ENCODE data around the gene NCOA4. TPM values are rescaled to one million over a fixed set of nuclear protein-coding genes. Genes with fewer than 3 reads are reported as not detected.

The NCOA4 gene
- total RNA-seq = 198 and 204 TPM in 2 replicates

DNA sequence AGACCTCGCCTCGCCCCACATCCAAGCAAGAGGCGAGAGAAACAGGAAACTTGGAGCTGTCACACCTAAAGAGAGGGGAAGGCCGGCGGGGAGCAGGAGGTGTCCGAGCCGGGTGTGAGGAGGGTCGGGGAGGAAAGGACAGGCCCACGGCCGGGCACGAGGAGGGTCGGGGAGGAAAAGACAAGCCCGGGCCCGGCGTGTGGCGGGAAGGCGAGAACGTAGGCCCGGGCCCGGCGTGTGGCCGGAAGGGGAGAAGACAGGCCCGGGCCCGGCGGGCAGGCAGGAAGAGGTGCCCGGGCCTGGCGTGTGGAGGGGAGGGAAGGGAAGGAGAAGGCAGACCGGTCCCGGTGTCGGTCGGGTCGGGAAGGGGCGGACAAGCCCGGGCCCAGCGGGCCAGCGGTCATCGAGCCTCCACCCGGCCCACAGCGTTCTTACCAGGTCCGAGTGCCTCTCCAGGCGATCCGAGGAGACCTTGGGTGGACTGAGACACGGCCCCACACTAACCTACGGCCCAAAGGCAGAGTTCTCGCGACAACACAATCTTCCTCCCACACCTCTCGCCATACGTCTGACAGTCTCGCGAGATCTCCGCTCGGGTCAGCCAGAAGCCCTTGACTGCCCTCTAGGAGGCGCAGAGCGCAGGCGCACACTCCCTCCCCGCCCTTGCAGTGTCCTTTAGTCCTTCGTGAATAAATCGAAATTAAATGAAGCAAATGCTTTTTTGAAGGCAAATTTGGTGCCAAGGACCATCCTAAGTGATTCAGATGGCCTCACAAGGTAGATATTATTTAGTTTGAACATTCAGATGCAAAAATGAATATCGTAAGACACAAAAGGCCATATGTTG is at the start of gene NCOA4:
NCOA4 (minus strand) TSS at position 533 of the 847 bp plus-strand sequence. CDS start 13,943 bp downstream, outside the sequence.

DNA sequence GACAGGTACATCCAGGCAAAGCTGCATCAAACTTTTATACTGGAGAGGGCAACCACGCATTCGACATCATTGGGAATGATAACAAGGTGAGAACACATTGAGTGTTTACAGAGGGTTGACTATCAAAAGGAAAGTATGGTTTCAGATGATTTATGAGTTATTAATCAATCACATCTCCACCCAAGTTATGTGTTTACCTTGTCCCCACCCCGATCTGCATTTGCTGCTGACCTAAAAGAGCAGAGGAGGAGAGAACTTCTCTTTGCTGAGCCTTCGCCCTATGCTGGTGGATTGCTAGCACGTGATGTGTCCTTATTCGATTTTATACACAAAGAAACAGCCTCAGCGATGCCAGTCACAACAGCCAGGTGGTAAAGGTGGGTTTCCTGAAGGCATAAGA is 15.8 kb upstream of the NCOA4 start, which contains the start of gene MSMB:
MSMB (minus strand) TSS at position 9 of the 400 bp plus-strand sequence. CDS start 32 bp downstream, outside the sequence.

DNA sequence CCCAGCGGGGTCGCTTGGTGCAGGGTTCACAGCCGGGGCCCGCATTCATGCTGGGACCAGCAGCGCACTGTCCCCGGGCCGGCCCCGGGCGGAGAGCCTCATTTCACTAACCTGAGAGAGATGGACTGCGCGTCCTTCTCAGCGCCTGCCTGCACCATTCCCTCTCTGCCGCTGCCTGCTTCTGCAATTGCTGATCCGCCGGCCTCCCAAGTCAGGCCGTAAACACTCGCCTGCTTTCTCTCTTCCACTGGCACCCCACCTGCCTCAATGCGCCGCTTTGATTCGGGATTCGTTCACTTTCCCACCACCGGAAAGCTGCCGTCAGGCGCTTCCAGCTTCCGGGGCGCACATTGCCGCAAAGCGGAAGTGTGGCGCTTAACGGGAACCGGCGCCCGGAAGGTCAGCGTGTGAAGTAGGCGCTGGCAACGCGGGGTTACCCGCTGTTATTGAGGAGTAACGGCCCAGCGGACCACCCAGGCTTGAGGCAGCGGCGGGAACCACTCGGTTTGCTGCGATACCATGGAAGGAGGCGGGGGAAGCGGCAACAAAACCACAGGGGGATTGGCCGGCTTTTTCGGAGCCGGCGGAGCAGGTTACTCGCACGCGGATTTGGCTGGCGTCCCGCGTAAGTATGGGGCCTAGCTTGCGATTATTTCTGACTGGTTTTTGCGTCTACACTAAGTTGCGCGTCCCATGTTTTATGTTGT is 58.2 kb downstream of the NCOA4 start, which contains the start of gene TIMM23:
TIMM23 (plus strand) TSS at position 384 of the 707 bp plus-strand sequence; CDS start at position 520, 136 bp downstream.

Other genes with a start within 250 kb of the NCOA4 start
- gene AGAP4, start 183.1 kb downstream of the NCOA4 start, total RNA-seq = 2.3 and 2.9 TPM in 2 replicates
- 108 and 130 TPM in 2 replicates for gene TIMM23, start 58.1 kb downstream of the NCOA4 start, total RNA-seq
- gene MSMB, start 15.6 kb upstream of the NCOA4 start, total RNA-seq = not detected in 2 replicates